PC-9 (cell line): ENCODE results near the gene ZDHHC15.

Experiments
- CTCF ChIP-seq: fragments of 200-600 bp; sonication (generic); conservative IDR thresholded peaks from 2 replicates; pipeline ENCODE4 v1.6.1; 2017; ENCODE audit warnings: mixed run types, antibody characterized with exemption, mild to moderate bottlenecking, moderate library complexity
- EZH2 ChIP-seq: fragments of 200-600 bp; sonication (generic); IDR thresholded peaks from 2 replicates; pipeline ENCODE4 v1.8.0; 2017; ENCODE audit warnings: antibody characterized with exemption, low read depth

GRCh38 chrX:75369721-75370120, 153.1 kb downstream of the ZDHHC15 start:
- TF ChIP-seq CTCF (no peak), EZH2 (no peak)
